OCI-LY1 (cell line): Measurements from ENCODE around the gene IQSEC1.

Experiments used
- H2AFZ ChIP-seq: fragments of 200-600 bp; sonication (generic), shearing (Covaris generic); 2 replicates; pipeline ENCODE4 v1.6.0; 2014; ENCODE audit warnings: antibody characterized with exemption, mild to moderate bottlenecking, low read length
- H3F3A ChIP-seq: fragments of 200-600 bp; sonication (generic), shearing (Covaris generic); 2 replicates; pipeline ENCODE4 v1.6.0; 2014; ENCODE audit warnings: mild to moderate bottlenecking, antibody characterized with exemption, low read length, moderate library complexity; ENCODE audit not compliant: insufficient read depth
- H3K27ac ChIP-seq: fragments of 200-600 bp; sonication (generic); 2 replicates; pipeline ENCODE4 v1.5.1; 2014; ENCODE audit warnings: low read length, mixed run types, mild to moderate bottlenecking, low read depth; ENCODE audit not compliant: poor library complexity, severe bottlenecking
- H3K27me3 ChIP-seq: fragments of 200-600 bp; sonication (generic); 2 replicates; pipeline ENCODE4 v1.6.0; 2014; ENCODE audit warnings: antibody characterized with exemption, mild to moderate bottlenecking, low read length, moderate library complexity; ENCODE audit not compliant: insufficient read depth
- H3K36me3 ChIP-seq: fragments of 200-600 bp; sonication (generic); 2 replicates; pipeline ENCODE4 v1.6.1; 2014; ENCODE audit warnings: mild to moderate bottlenecking, antibody characterized with exemption, low read length, moderate library complexity, mixed read lengths; ENCODE audit not compliant: insufficient read depth
- H3K4me1 ChIP-seq: fragments of 200-600 bp; sonication (generic); 2 replicates; pipeline ENCODE4 v1.5.1; 2014; ENCODE audit warnings: mild to moderate bottlenecking, low read length, moderate library complexity; ENCODE audit not compliant: insufficient read depth, severe bottlenecking
- H3K4me2 ChIP-seq: fragments of 200-600 bp; sonication (generic), shearing (Covaris generic); 2 replicates; pipeline ENCODE4 v1.6.1; 2014; ENCODE audit warnings: low read length
- H3K4me3 ChIP-seq: fragments of 200-600 bp; sonication (generic); 2 replicates; pipeline ENCODE4 v1.5.1; 2014; ENCODE audit warnings: low read length, low read depth, mild to moderate bottlenecking, mixed read lengths; ENCODE audit not compliant: poor library complexity, severe bottlenecking
- H3K79me2 ChIP-seq: fragments of 200-600 bp; shearing (Covaris generic); 2 replicates; pipeline ENCODE4 v1.6.1; 2016; ENCODE audit warnings: mixed run types, low read length, mixed read lengths; ENCODE audit not compliant: insufficient read depth
- H3K9ac ChIP-seq: fragments of 200-600 bp; sonication (generic), shearing (Covaris generic); 2 replicates; pipeline ENCODE4 v1.6.1; 2014; ENCODE audit warnings: mild to moderate bottlenecking, low read length, mixed read lengths
- H3K9me2 ChIP-seq: fragments of 200-600 bp; sonication (generic), shearing (Covaris generic); 2 replicates; pipeline ENCODE4 v1.6.1; 2014; ENCODE audit warnings: low read depth, mild to moderate bottlenecking, low read length, mixed read lengths
- H3K9me3 ChIP-seq: fragments of 200-600 bp; shearing (Covaris generic); 2 replicates; pipeline ENCODE4 v1.6.1; 2014; ENCODE audit warnings: low read length, mixed read lengths
- H4K20me1 ChIP-seq: fragments of 200-600 bp; sonication (generic), shearing (Covaris generic); 2 replicates; pipeline ENCODE4 v1.6.0; 2016; ENCODE audit warnings: mild to moderate bottlenecking, low read length; ENCODE audit not compliant: insufficient read depth
- CTCF ChIP-seq: fragments of 200-600 bp; sonication (generic), shearing (Covaris generic); IDR thresholded peaks from 2 replicates; pipeline ENCODE4 v1.5.1; 2017; ENCODE audit warnings: mild to moderate bottlenecking, antibody characterized with exemption, low read length, moderate library complexity, mixed read lengths
- EZH2 ChIP-seq: fragments of 200-600 bp; sonication (generic), shearing (Covaris generic); IDR thresholded peaks from 2 replicates; pipeline ENCODE4 v1.8.0; 2017; ENCODE audit warnings: borderline replicate concordance, mixed run types, mild to moderate bottlenecking, antibody characterized with exemption, low read length, moderate library complexity, mixed read lengths

The IQSEC1 gene

GRCh38 chr3:13066236-13066635, 7.0 kb downstream of the IQSEC1 start:
- no peaks in the 10 kb centered on the region for H4K20me1 ChIP-seq

GRCh38 chr3:13065727-13066126, 7.5 kb downstream of the IQSEC1 start:
- Histone ChIP-seq H3K4me1 (peaks cover 3% of the 10 kb centered on the region), H3K9ac (no peak overlapping the region), H3K79me2 (no peaks in the 10 kb centered on the region), H3K36me3 (no peaks in the 10 kb centered on the region), H3F3A (no peaks in the 10 kb centered on the region), H3K27me3 (peaks cover 16% of the 10 kb centered on the region), H3K4me2 (no peak overlapping the region), H3K4me3 (no peak overlapping the region), H3K27ac (no peak overlapping the region), H3K9me2 (no peaks in the 10 kb centered on the region), H2AFZ (no peak overlapping the region), H4K20me1 (no peaks in the 10 kb centered on the region), H3K9me3 (no peaks in the 10 kb centered on the region)
- no peak for TF ChIP-seq EZH2
- TF ChIP-seq CTCF: no peak

More at GRCh38 chr3:13066236-13066635, 7.0 kb downstream of the IQSEC1 start:
- Histone ChIP-seq H3K36me3 (no peaks in the 10 kb centered on the region), H3K9me2 (no peaks in the 10 kb centered on the region), H3K9ac (no peak overlapping the region), H3K4me3 (no peak overlapping the region), H3K4me1 (peaks cover 3% of the 10 kb centered on the region), H3K79me2 (no peaks in the 10 kb centered on the region), H3F3A (no peaks in the 10 kb centered on the region), H3K4me2 (no peak overlapping the region), H3K9me3 (no peaks in the 10 kb centered on the region), H3K27me3 (peaks cover 16% of the 10 kb centered on the region), H2AFZ (no peak overlapping the region), H3K27ac (no peak overlapping the region)
- TF ChIP-seq CTCF: no peak

- no peak overlapping the region for H3K9ac ChIP-seq
- H3K4me1 ChIP-seq: peaks cover 3% of the 10 kb centered on the region
- no peaks in the 10 kb centered on the region for H3K9me3 ChIP-seq
- H3K27me3 ChIP-seq: peaks cover 16% of the 10 kb centered on the region
- H3F3A ChIP-seq: no peaks in the 10 kb centered on the region
- H3K4me3 ChIP-seq: no peak overlapping the region
- no peaks in the 10 kb centered on the region for H4K20me1 ChIP-seq
- no peak overlapping the region for H3K27ac ChIP-seq
- TF ChIP-seq EZH2 (no peak), CTCF (no peak)
- no peaks in the 10 kb centered on the region for H3K9me2 ChIP-seq
- H3K79me2 ChIP-seq: no peaks in the 10 kb centered on the region
- H2AFZ ChIP-seq: no peak overlapping the region
- H3K4me2 ChIP-seq: no peak overlapping the region
- no peaks in the 10 kb centered on the region for H3K36me3 ChIP-seq
These were observed 8.3 kb downstream of the IQSEC1 start for GRCh38 chr3:13064964-13065363.
